Adipocyte (in vitro differentiated cells): ENCODE data around the gene EGFR.
A peak's percentile ranks its signal among the peaks of the same experiment; 100 is the strongest.

Experiments
- DNase-seq: peaks from one replicate; pipeline ENCODE4 v3.0.0-alpha.2; 2015; ENCODE audit warnings: low read depth
- H3K27me3 ChIP-seq: replicated peaks from 2 replicates; pipeline ENCODE4 v1.7.0; 2013; ENCODE audit warnings: mild to moderate bottlenecking, low read length, moderate library complexity; ENCODE audit not compliant: control insufficient read depth, insufficient read depth
- H3K36me3 ChIP-seq: 2 replicates; pipeline ENCODE4 v1.7.0; 2013; ENCODE audit warnings: low read length, mild to moderate bottlenecking, moderate library complexity; ENCODE audit not compliant: control insufficient read depth, insufficient read depth, severe bottlenecking
- H3K4me1 ChIP-seq: 2 replicates; pipeline ENCODE4 v1.7.0; 2013; ENCODE audit warnings: mild to moderate bottlenecking, low read length, moderate library complexity; ENCODE audit not compliant: control insufficient read depth, insufficient read depth
- H3K4me3 ChIP-seq: 2 replicates; pipeline ENCODE4 v1.7.0; 2013; ENCODE audit warnings: mild to moderate bottlenecking, low read length, moderate library complexity
- H3K9ac ChIP-seq: 2 replicates; pipeline ENCODE4 v1.7.0; 2013; ENCODE audit warnings: mild to moderate bottlenecking, low read length, moderate library complexity
- H3K9me3 ChIP-seq: 2 replicates; pipeline ENCODE4 v1.7.0; 2013; ENCODE audit warnings: mild to moderate bottlenecking, low read length, moderate library complexity; ENCODE audit not compliant: control insufficient read depth

The EGFR gene

GRCh38 chr7:55099066-55099820, 80.4 kb downstream of the EGFR start:
- DNase-seq: peak; percentile 74

GRCh38 chr7:55099821-55100543, 81.2 kb downstream of the EGFR start:
- Histone ChIP-seq H3K4me3 (peak overlapping the region; percentile 36), H3K4me1 (peaks cover 32% of the 10 kb centered on the region), H3K27me3 (no peaks in the 10 kb centered on the region), H3K36me3 (no peaks in the 10 kb centered on the region), H3K9me3 (no peaks in the 10 kb centered on the region), H3K9ac (peak overlapping the region; percentile 14)
- DNase-seq: no peak

More at GRCh38 chr7:55099066-55099820, 80.4 kb downstream of the EGFR start:
- H3K4me3 ChIP-seq: peak overlapping the region; percentile 43
- no peaks in the 10 kb centered on the region for H3K36me3 ChIP-seq
- H3K27me3 ChIP-seq: no peaks in the 10 kb centered on the region
- H3K9me3 ChIP-seq: no peaks in the 10 kb centered on the region
- H3K9ac ChIP-seq: peak overlapping the region; percentile 6
- peaks cover 28% of the 10 kb centered on the region for H3K4me1 ChIP-seq

GRCh38 chr7:55100544-55101327, 81.9 kb downstream of the EGFR start:
- peaks cover 37% of the 10 kb centered on the region for H3K4me1 ChIP-seq
- H3K4me3 ChIP-seq: no peak overlapping the region
- no peaks in the 10 kb centered on the region for H3K9me3 ChIP-seq
- DNase-seq: no peak
- no peak overlapping the region for H3K9ac ChIP-seq
- no peaks in the 10 kb centered on the region for H3K27me3 ChIP-seq
- H3K36me3 ChIP-seq: no peaks in the 10 kb centered on the region

GRCh38 chr7:55101359-55101758, 82.5 kb downstream of the EGFR start:
- Histone ChIP-seq H3K4me3 (no peak overlapping the region), H3K9me3 (no peaks in the 10 kb centered on the region), H3K36me3 (no peaks in the 10 kb centered on the region), H3K9ac (no peak overlapping the region), H3K27me3 (no peaks in the 10 kb centered on the region), H3K4me1 (peaks cover 44% of the 10 kb centered on the region)
- DNase-seq: no peak

GRCh38 chr7:55104123-55104522, 85.3 kb downstream of the EGFR start:
- no peaks in the 10 kb centered on the region for H3K9me3 ChIP-seq
- peaks cover 57% of the 10 kb centered on the region for H3K4me1 ChIP-seq
- no peak overlapping the region for H3K9ac ChIP-seq
- no peak overlapping the region for H3K4me3 ChIP-seq
- no peaks in the 10 kb centered on the region for H3K27me3 ChIP-seq
- no peak for DNase-seq
- no peaks in the 10 kb centered on the region for H3K36me3 ChIP-seq

GRCh38 chr7:55104712-55105433, 86.1 kb downstream of the EGFR start:
- Histone ChIP-seq H3K4me3 (no peak overlapping the region), H3K9ac (no peak overlapping the region), H3K4me1 (peaks cover 54% of the 10 kb centered on the region), H3K9me3 (no peaks in the 10 kb centered on the region), H3K27me3 (no peaks in the 10 kb centered on the region), H3K36me3 (no peaks in the 10 kb centered on the region)
- DNase-seq: no peak

- Histone ChIP-seq H3K4me3 (no peak overlapping the region), H3K4me1 (peaks cover 51% of the 10 kb centered on the region), H3K9me3 (no peaks in the 10 kb centered on the region), H3K9ac (no peak overlapping the region), H3K27me3 (no peaks in the 10 kb centered on the region), H3K36me3 (no peaks in the 10 kb centered on the region)
- DNase-seq: no peak
Measured at GRCh38 chr7:55105952-55106351, 87.1 kb downstream of the EGFR start.

GRCh38 chr7:55107946-55108345, 89.1 kb downstream of the EGFR start:
- Histone ChIP-seq H3K4me3 (no peak overlapping the region), H3K9me3 (no peaks in the 10 kb centered on the region), H3K4me1 (peaks cover 63% of the 10 kb centered on the region), H3K27me3 (no peaks in the 10 kb centered on the region), H3K36me3 (no peaks in the 10 kb centered on the region), H3K9ac (no peak overlapping the region)
- DNase-seq: no peak

- no peaks in the 10 kb centered on the region for H3K27me3 ChIP-seq
- H3K4me1 ChIP-seq: peaks cover 63% of the 10 kb centered on the region
- no peak for DNase-seq
- H3K4me3 ChIP-seq: no peak overlapping the region
- no peaks in the 10 kb centered on the region for H3K36me3 ChIP-seq
- no peak overlapping the region for H3K9ac ChIP-seq
- H3K9me3 ChIP-seq: no peaks in the 10 kb centered on the region
Measured at GRCh38 chr7:55108401-55108800, 89.6 kb downstream of the EGFR start.

- H3K9ac ChIP-seq: no peak overlapping the region
- no peaks in the 10 kb centered on the region for H3K36me3 ChIP-seq
- no peak for DNase-seq
- no peaks in the 10 kb centered on the region for H3K27me3 ChIP-seq
- peaks cover 63% of the 10 kb centered on the region for H3K4me1 ChIP-seq
- no peak overlapping the region for H3K4me3 ChIP-seq
- H3K9me3 ChIP-seq: no peaks in the 10 kb centered on the region
Measured at GRCh38 chr7:55108818-55109217, 90.0 kb downstream of the EGFR start.
